K562 (cell line): Measurements from ENCODE around the gene PRAME. TPM values are rescaled to one million over a fixed set of nuclear protein-coding genes. Genes with fewer than 3 reads are reported as not detected.

Experiments
- CBX8 ChIP-seq: fragments of 200-600 bp; sonication (generic); IDR thresholded peaks from 2 replicates; pipeline ENCODE4 v1.6.1; 2012; ENCODE audit warnings: borderline replicate concordance, mixed run types, low read depth, mild to moderate bottlenecking, moderate library complexity, mixed read lengths, low read length, control low read depth, inconsistent platforms; ENCODE audit not compliant: poor library complexity, severe bottlenecking; ENCODE audit errors: extremely low read depth
- HDAC3 ChIP-seq: fragments of 450-650 bp; IDR thresholded peaks from 2 replicates; pipeline ENCODE4 v1.6.1; 2018; ENCODE audit warnings: borderline replicate concordance, mild to moderate bottlenecking, moderate library complexity; ENCODE audit not compliant: partially characterized antibody
- JUNB ChIP-seq: fragments of 450-650 bp; formaldehyde crosslinking; conservative IDR thresholded peaks from 2 replicates; pipeline ENCODE4 v1.4.0; 2020; ENCODE audit warnings: mild to moderate bottlenecking
- NCOA4 ChIP-seq: fragments of 450-650 bp; IDR thresholded peaks from 2 replicates; pipeline ENCODE4 v1.6.1; 2018; ENCODE audit warnings: mild to moderate bottlenecking; ENCODE audit not compliant: partially characterized antibody
- NCOA6 ChIP-seq: fragments of 450-650 bp; IDR thresholded peaks from 2 replicates; pipeline ENCODE4 v1.6.1; 2017; ENCODE audit warnings: mild to moderate bottlenecking
- PRPF4 ChIP-seq: fragments of 200-400 bp; formaldehyde crosslinking; IDR thresholded peaks from one replicate; pipeline ENCODE4 v1.6.1; 2017; ENCODE audit warnings: low read length, low read depth, mild to moderate bottlenecking; ENCODE audit not compliant: insufficient read depth, poor library complexity, severe bottlenecking
- PTRF ChIP-seq: fragments of 450-650 bp; IDR thresholded peaks from 2 replicates; pipeline ENCODE4 v1.6.1; 2016; ENCODE audit warnings: mild to moderate bottlenecking, missing genetic modification characterization, missing compliant biosample characterization
- ZBTB49 ChIP-seq: sonication (generic); formaldehyde crosslinking; IDR thresholded peaks from 2 replicates; pipeline ENCODE4 v1.8.0; 2022; ENCODE audit warnings: missing genetic modification reagents, mild to moderate bottlenecking, borderline replicate concordance
- ZC3H11A ChIP-seq: IDR thresholded peaks from 2 replicates; pipeline ENCODE4 v1.6.1; 2012; ENCODE audit warnings: low read depth, low read length, improper control_type of control experiment
- ZNF75A ChIP-seq: fragments of 450-650 bp; formaldehyde crosslinking; IDR thresholded peaks from 2 replicates; pipeline ENCODE4 v1.4.0; 2020; ENCODE audit warnings: mild to moderate bottlenecking
- ZNF764 ChIP-seq: fragments of 250-450 bp; sonication (Bioruptor Pico); IDR thresholded peaks from 2 replicates; pipeline ENCODE4 v1.4.0; 2020; ENCODE audit warnings: low read depth, mild to moderate bottlenecking, moderate library complexity
- polyA plus RNA-seq, 8 experiments: library from polyadenylated mRNA; depleted of rRNA in 4 of 8; stranded (reverse) in 5 of 8; unstranded in 3 of 8; fragments of >200 nt; fragmentation: Nextera tagmentation in 2 of 8; fragmentation: Illumina TruSeq in 1 of 8; extraction: Ambion mirVana in 2 of 8; extraction: Trizol in 1 of 8; gene quantifications; 2 replicates each; pipeline versions ENCODE4 v1.2.1 to v1.2.3, GENCODE V29; 2011 to 2014; ENCODE audit warnings: inconsistent platforms in 1 of 8, missing spikeins in 1 of 8
- total RNA-seq, 7 experiments: library from RNA; depleted of rRNA in 6 of 7; stranded (reverse); fragments of >200 nt in 6 of 7; fragmentation: Illumina TruSeq in 2 of 7; extraction: Trizol in 2 of 7; gene quantifications; 2 replicates each; pipeline versions ENCODE4 v1.2.1 to v1.2.3, GENCODE V29; 2011 to 2021; ENCODE audit warnings: low replicate concordance in 1 of 7

Gene PRAME
- total and polyA plus RNA-seq, 9 of the 15 experiments (the other 6 are each of a cell fraction or from before 2014, with no cell fraction given), result 662 to 2,141 (median 1,142) TPM

- no peak for TF ChIP-seq ZNF75A (CRISPR knock-in tag)
- TF ChIP-seq PRPF4, result no peak
- no peak for TF ChIP-seq NCOA6
- no peak for TF ChIP-seq NCOA4
- no peak for TF ChIP-seq PTRF (tag)
- TF ChIP-seq ZBTB49 (CRISPR knock-in tag), result no peak
- TF ChIP-seq HDAC3, result no peak
- TF ChIP-seq JUNB (CRISPR knock-in tag), result no peak
- TF ChIP-seq CBX8, result no peak
- TF ChIP-seq ZNF764 (CRISPR knock-in tag), result no peak
- TF ChIP-seq ZC3H11A, result no peak
These were observed 19.8 kb upstream of the PRAME start (continued) for GRCh38 chr22:22578702-22579424.
